RWPE2 (cell line): Measurements from ENCODE around the gene CDK17.
"Not testable (repeated sequence)": the region's sequence is repeated elsewhere in the genome, so short reads cannot be mapped to it uniquely, and the experiment has no call there.

Experiments used
- ATAC-seq: fragments of 200-7000 bp; cut with Tn5 transposase; 3 replicates; pipeline ENCODE4 v1.9.1; 2021; ENCODE audit warnings: low read depth
- DNase-seq: peaks from one replicate; pipeline ENCODE4 v3.0.0-alpha.2; 2020; ENCODE audit warnings: low spot score
- H3K27ac ChIP-seq: fragments of 450-650 bp; 2 replicates; pipeline ENCODE4 v1.5.1; 2017; ENCODE audit warnings: mild to moderate bottlenecking; ENCODE audit not compliant: poor library complexity, severe bottlenecking
- H3K27me3 ChIP-seq: fragments of 250-450 bp; sonication (Bioruptor Pico); 2 replicates; pipeline ENCODE4 v1.5.1; 2021; ENCODE audit warnings: mild to moderate bottlenecking, moderate library complexity; ENCODE audit not compliant: insufficient read depth, poor library complexity, severe bottlenecking
- H3K36me3 ChIP-seq: fragments of 250-450 bp; sonication (Bioruptor Pico); 2 replicates; pipeline ENCODE4 v1.5.1; 2020; ENCODE audit warnings: low read depth, mild to moderate bottlenecking, moderate library complexity
- H3K4me1 ChIP-seq: fragments of 250-450 bp; sonication (Bioruptor Pico); 2 replicates; pipeline ENCODE4 v1.5.1; 2021; ENCODE audit warnings: mild to moderate bottlenecking, moderate library complexity; ENCODE audit not compliant: insufficient read depth, poor library complexity, severe bottlenecking
- H3K4me3 ChIP-seq: fragments of 250-450 bp; sonication (Bioruptor Pico); 2 replicates; pipeline ENCODE4 v1.5.1; 2021; ENCODE audit warnings: mild to moderate bottlenecking, moderate library complexity; ENCODE audit not compliant: severe bottlenecking
- H3K9me3 ChIP-seq: fragments of 250-450 bp; sonication (Bioruptor Pico); 2 replicates; pipeline ENCODE4 v1.5.1; 2021; ENCODE audit warnings: mild to moderate bottlenecking, moderate library complexity; ENCODE audit not compliant: severe bottlenecking
- CTCF ChIP-seq: fragments of 450-650 bp; IDR thresholded peaks from one replicate; pipeline ENCODE4 v1.5.1; 2017; ENCODE audit warnings: mild to moderate bottlenecking, moderate library complexity; ENCODE audit not compliant: poor library complexity, severe bottlenecking

The CDK17 gene

GRCh38 chr12:96436366-96437170, 36.3 kb upstream of the CDK17 start:
- ATAC-seq: no peak
- no peak for TF ChIP-seq CTCF
- no peaks in the 10 kb centered on the region for H3K36me3 ChIP-seq
- H3K4me1 ChIP-seq: no peaks in the 10 kb centered on the region
- no peaks in the 10 kb centered on the region for H3K27me3 ChIP-seq
- DNase-seq: no peak
- no peak overlapping the region for H3K27ac ChIP-seq
- no peaks in the 10 kb centered on the region for H3K9me3 ChIP-seq
- no peak overlapping the region for H3K4me3 ChIP-seq

GRCh38 chr12:96434107-96434506, 33.9 kb upstream of the CDK17 start:
- peak; percentile 48; the same call in 2 of the 3 replicates for ATAC-seq
- no peak for TF ChIP-seq CTCF
- Histone ChIP-seq H3K27me3 (no peaks in the 10 kb centered on the region), H3K9me3 (no peaks in the 10 kb centered on the region), H3K27ac (no peak overlapping the region), H3K36me3 (no peaks in the 10 kb centered on the region), H3K4me3 (no peak overlapping the region), H3K4me1 (no peaks in the 10 kb centered on the region)
- DNase-seq: no peak

- not testable (repeated sequence) for H3K27ac ChIP-seq, DNase-seq, H3K36me3 ChIP-seq, ATAC-seq, H3K27me3 ChIP-seq, H3K4me3 ChIP-seq, H3K9me3 ChIP-seq
- H3K4me1 ChIP-seq: peaks cover 13% of the 10 kb centered on the region
Measured at GRCh38 chr12:96432496-96433321, 32.5 kb upstream of the CDK17 start.

- peaks cover 27% of the 10 kb centered on the region for H3K4me1 ChIP-seq
Measured at GRCh38 chr12:96431067-96431466, 30.8 kb upstream of the CDK17 start.

More at GRCh38 chr12:96431067-96431466, 30.8 kb upstream of the CDK17 start:
- no peaks in the 10 kb centered on the region for H3K9me3 ChIP-seq
- H3K27ac ChIP-seq: peak overlapping the region; percentile 17
- no peak for TF ChIP-seq CTCF
- ATAC-seq (no peak), DNase-seq (no peak)
- no peak overlapping the region for H3K4me3 ChIP-seq
- no peaks in the 10 kb centered on the region for H3K27me3 ChIP-seq
- no peaks in the 10 kb centered on the region for H3K36me3 ChIP-seq
